ENCODE data around the gene CENPK. TPM values are rescaled to one million over a fixed set of nuclear protein-coding genes. Genes with fewer than 3 reads are reported as not detected.

CENPK gene
- polyA plus RNA-seq, 1 of the 3 experiments (the other 2 are of a cell fraction), result 5.4 TPM

- Histone ChIP-seq H3K9me3 (no peaks in the 10 kb centered on the region), H3K9me2 (no peaks in the 10 kb centered on the region), H3K36me3 (replicated peaks in 1 of 2; ENCODE audit: control insufficient read depth in 1 of 2, insufficient read depth in 2 of 2, low read length in 1 of 2) (no peaks in the 10 kb centered on the region), H3K27ac (ENCODE audit: low read depth in 2 of 2, low read length in 1 of 2) (peak overlapping the region; percentile 94 to 97), H3K27me3 (ENCODE audit: insufficient read depth) (no peaks in the 10 kb centered on the region), H3K4me3 (ENCODE audit: low read depth in 2 of 2, low read length in 1 of 2) (peak overlapping the region; percentile 74 to 89), H3K9ac (peak overlapping the region; percentile 93), H2AFZ (ENCODE audit: low read depth) (peak overlapping the region; percentile 85), H3F3A (replicated peaks; ENCODE audit: insufficient read depth) (peaks cover 37% of the 10 kb centered on the region), H3K4me2 (peak overlapping the region; percentile 97), H3K79me2 (ENCODE audit: insufficient read depth) (peaks cover 25% of the 10 kb centered on the region), H4K20me1 (ENCODE audit: insufficient read depth) (no peaks in the 10 kb centered on the region), H3K4me1 (ENCODE audit: control insufficient read depth in 1 of 2, insufficient read depth in 2 of 2, low read depth in 1 of 2, low read length in 1 of 2) (peaks cover 0 to 12% of the 10 kb centered on the region in 2 experiments; a peak in 1 of 4 replicates)
- ChIA-PET POLR2A (interaction anchor here (1.7 kb wide), 1 partner anchor 448 kb away, joined by 7 read pairs; no protein-coding TSS in a partner anchor), CTCF (interaction anchor here (0.6 to 5.7 kb wide), 40 partner anchors 51 to 1471 kb away, joined by 3 to 53 read pairs (median 4); no protein-coding TSS in a partner anchor)
- peak; percentile 66 for DNase-seq
- no peak for TF ChIP-seq MEF2A (IDR thresholded peaks at IDR 0.05; ENCODE audit: borderline replicate concordance, low read depth)
- TF ChIP-seq RAD21 (IDR thresholded peaks at IDR 0.05; ENCODE audit: low read length), result peak; percentile 95
- TF ChIP-seq SMC3 (IDR thresholded peaks at IDR 0.05; ENCODE audit: low read depth, low read length), result peak; percentile 77
- peak; percentile 74 for TF ChIP-seq CTCF (IDR thresholded peaks at IDR 0.05)
- 6% methylated on average over 3 of the region's 3 CpGs for WGBS (ENCODE audit: low lambda C conversion rate)
Observed at GRCh38 chr5:65483546-65484346, 79.2 kb downstream of the CENPK start.

- no peaks in the 10 kb centered on the region for H3K36me3 ChIP-seq (replicated peaks in 1 of 2; ENCODE audit: control insufficient read depth in 1 of 2, insufficient read depth in 2 of 2, low read length in 1 of 2)
- POLR2A ChIA-PET, result interaction anchor here (1.7 kb wide), 1 partner anchor 448 kb away, joined by 7 read pairs; no protein-coding TSS in a partner anchor
- no peaks in the 10 kb centered on the region for H3K9me3 ChIP-seq
- peak overlapping the region; percentile 85 for H2AFZ ChIP-seq (ENCODE audit: low read depth)
- H4K20me1 ChIP-seq (ENCODE audit: insufficient read depth), result no peaks in the 10 kb centered on the region
- H3K79me2 ChIP-seq (ENCODE audit: insufficient read depth), result peaks cover 33% of the 10 kb centered on the region
- no peaks in the 10 kb centered on the region for H3K27me3 ChIP-seq (ENCODE audit: insufficient read depth)
- TF ChIP-seq GABPA (IDR thresholded peaks at IDR 0.05; ENCODE audit: low read depth), result no peak
- TF ChIP-seq CHD2 (IDR thresholded peaks at IDR 0.05; ENCODE audit: low read length, partially characterized antibody), result peak; percentile 12
- 0 out of 4 replicates have a peak, but pooled peaks of 1 of the 2 experiments have one; percentile 11 for TF ChIP-seq EP300 (IDR thresholded peaks at IDR 0.05; ENCODE audit: borderline replicate concordance in 1 of 2, low read depth in 1 of 2, low read length in 1 of 2)
- peak; percentile 14; the same call in 1 of the 2 replicates for TF ChIP-seq JUND (IDR thresholded peaks at IDR 0.05)
- no peak for TF ChIP-seq SMC3 (IDR thresholded peaks at IDR 0.05; ENCODE audit: low read depth, low read length)
- CTCF ChIA-PET, result interaction anchor here (0.6 to 5.7 kb wide), 42 partner anchors 52 to 1470 kb away, joined by 3 to 53 read pairs (median 4); partner anchors contain the start of gene SREK1IP1
- peaks cover 37% of the 10 kb centered on the region for H3F3A ChIP-seq (replicated peaks; ENCODE audit: insufficient read depth)
- peak; percentile 40 for DNase-seq
- H3K9me2 ChIP-seq, result no peaks in the 10 kb centered on the region
- H3K27ac ChIP-seq (ENCODE audit: low read depth in 2 of 2, low read length in 1 of 2), result peak overlapping the region; percentile 94 to 97
- 1% methylated on average over 12 of the region's 12 CpGs for WGBS (ENCODE audit: low lambda C conversion rate)
- H3K4me1 ChIP-seq (ENCODE audit: control insufficient read depth in 1 of 2, insufficient read depth in 2 of 2, low read depth in 1 of 2, low read length in 1 of 2), result peaks cover 0 to 12% of the 10 kb centered on the region in 2 experiments; a peak in 1 of 4 replicates
- H3K4me3 ChIP-seq (ENCODE audit: low read depth in 2 of 2, low read length in 1 of 2), result peak overlapping the region; percentile 74 to 89
- peak overlapping the region; percentile 97 for H3K4me2 ChIP-seq
- peak overlapping the region; percentile 93 for H3K9ac ChIP-seq
Observed at GRCh38 chr5:65482736-65483545, 80.0 kb downstream of the CENPK start.

Measured in SK-N-SH (cell line).